ENCODE measurements around the gene PHTF2. TPM values are rescaled to one million over a fixed set of nuclear protein-coding genes. Genes with fewer than 3 reads are reported as not detected.

The PHTF2 gene
- total and polyA plus RNA-seq, 2 donors (not counting 3 experiments of a cell fraction or from before 2014, with no cell fraction given), result 13.3 to 21.4 TPM

DNA sequence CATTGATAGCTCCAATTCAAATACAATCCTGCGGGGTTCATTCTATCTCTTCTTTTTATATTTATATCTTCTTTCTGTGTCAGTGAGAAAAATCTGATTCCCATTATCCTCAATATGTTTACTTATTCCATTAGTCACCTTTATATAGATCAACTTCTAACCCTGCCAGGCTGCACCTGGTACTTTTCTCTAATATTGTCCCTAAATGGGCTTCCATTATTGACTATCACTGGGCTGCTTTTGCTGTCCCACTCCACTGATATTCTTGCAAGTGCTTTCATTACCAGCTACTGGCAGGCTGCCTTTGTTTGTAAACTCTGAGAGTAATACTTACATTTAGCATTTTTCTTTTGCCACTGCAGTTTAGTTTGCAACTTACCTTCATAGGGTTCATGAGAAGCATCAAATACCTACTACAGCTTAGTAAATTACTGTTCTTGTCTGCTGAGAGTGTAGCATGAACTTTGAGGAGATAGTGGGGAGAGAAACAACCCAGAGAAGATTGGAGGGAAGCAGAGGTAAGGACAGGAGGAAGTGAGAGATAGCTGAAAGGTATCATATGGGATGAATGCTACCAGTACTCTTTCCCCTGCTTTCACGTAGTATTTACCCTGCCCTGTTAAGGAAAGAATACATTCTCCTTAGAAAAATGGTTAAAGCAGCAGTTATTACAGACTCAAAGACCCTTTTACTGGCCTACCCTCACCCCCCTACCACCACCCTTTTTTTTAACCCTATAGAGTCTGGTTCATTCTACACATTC is 119.1 kb downstream of the PHTF2 start:
- Histone ChIP-seq H2AFZ (ENCODE audit: low read depth, low read length) (no peak overlapping the region), H4K20me1 (replicated peaks; ENCODE audit: control insufficient read depth, extremely low read depth, insufficient read depth, low read length) (no peaks in the 10 kb centered on the region), H3K4me1 (ENCODE audit: control insufficient read depth, extremely low read depth, insufficient read depth, low read length) (no peaks in the 10 kb centered on the region), H3K4me2 (ENCODE audit: insufficient read depth, low read length) (no peak overlapping the region), H3K27me3 (ENCODE audit: control insufficient read depth in 2 of 2, insufficient read depth in 2 of 2, low read length in 2 of 2) (no peaks in the 10 kb centered on the region), H3K9me3 (replicated peaks; ENCODE audit: control insufficient read depth, insufficient read depth, low read length) (no peaks in the 10 kb centered on the region), H3K79me2 (ENCODE audit: control insufficient read depth, insufficient read depth, low read length) (no peaks in the 10 kb centered on the region), H3K4me3 (replicated peaks in 1 of 3; ENCODE audit: insufficient read depth in 1 of 3, low read depth in 1 of 3, low read length in 3 of 3) (no peak overlapping the region), H3K9ac (replicated peaks; ENCODE audit: extremely low read depth, insufficient read depth, low read length) (no peak overlapping the region), H3K27ac (ENCODE audit: insufficient read depth, low read depth, low read length) (no peak overlapping the region), H3K36me3 (ENCODE audit: control insufficient read depth in 2 of 2, extremely low read depth in 1 of 2, insufficient read depth in 2 of 2, low read length in 2 of 2) (no peaks in the 10 kb centered on the region), H3K9me1 (replicated peaks; ENCODE audit: control insufficient read depth, extremely low read depth, insufficient read depth, low read length) (no peaks in the 10 kb centered on the region)
- DNase-seq (ENCODE audit: low read depth, low spot score) (no peak), FAIRE-seq (no peak)
- intact Hi-C loops (cut with micrococcal nuclease), result no loop called here
- BruUV-seq (replicated peaks), result no TSS peak
- no peak for TF ChIP-seq FOS (IDR thresholded peaks at IDR 0.05; ENCODE audit: borderline replicate concordance, insufficient read depth, low read length)
- TF ChIP-seq, protein P1, sequence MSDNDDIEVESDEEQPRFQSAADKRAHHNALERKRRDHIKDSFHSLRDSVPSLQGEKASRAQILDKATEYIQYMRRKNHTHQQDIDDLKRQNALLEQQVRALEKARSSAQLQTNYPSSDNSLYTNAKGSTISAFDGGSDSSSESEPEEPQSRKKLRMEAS (IDR thresholded peaks at IDR 0.05; ENCODE audit: insufficient read depth, insufficient read length), result no peak
- no peak for TF ChIP-seq POLR2A (IDR thresholded peaks at IDR 0.05; ENCODE audit: low read depth, low read length)
- no peak for TF ChIP-seq JUN (IDR thresholded peaks at IDR 0.05; ENCODE audit: borderline replicate concordance, insufficient read depth, insufficient read length, low read depth)
- TF ChIP-seq, protein P2, sequence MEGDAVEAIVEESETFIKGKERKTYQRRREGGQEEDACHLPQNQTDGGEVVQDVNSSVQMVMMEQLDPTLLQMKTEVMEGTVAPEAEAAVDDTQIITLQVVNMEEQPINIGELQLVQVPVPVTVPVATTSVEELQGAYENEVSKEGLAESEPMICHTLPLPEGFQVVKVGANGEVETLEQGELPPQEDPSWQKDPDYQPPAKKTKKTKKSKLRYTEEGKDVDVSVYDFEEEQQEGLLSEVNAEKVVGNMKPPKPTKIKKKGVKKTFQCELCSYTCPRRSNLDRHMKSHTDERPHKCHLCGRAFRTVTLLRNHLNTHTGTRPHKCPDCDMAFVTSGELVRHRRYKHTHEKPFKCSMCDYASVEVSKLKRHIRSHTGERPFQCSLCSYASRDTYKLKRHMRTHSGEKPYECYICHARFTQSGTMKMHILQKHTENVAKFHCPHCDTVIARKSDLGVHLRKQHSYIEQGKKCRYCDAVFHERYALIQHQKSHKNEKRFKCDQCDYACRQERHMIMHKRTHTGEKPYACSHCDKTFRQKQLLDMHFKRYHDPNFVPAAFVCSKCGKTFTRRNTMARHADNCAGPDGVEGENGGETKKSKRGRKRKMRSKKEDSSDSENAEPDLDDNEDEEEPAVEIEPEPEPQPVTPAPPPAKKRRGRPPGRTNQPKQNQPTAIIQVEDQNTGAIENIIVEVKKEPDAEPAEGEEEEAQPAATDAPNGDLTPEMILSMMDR (IDR thresholded peaks at IDR 0.05; ENCODE audit: extremely low read depth in 1 of 2, insufficient read depth in 1 of 2, low read depth in 1 of 2, low read length in 2 of 2), result no peak
- TF ChIP-seq EZH2 (IDR thresholded peaks at IDR 0.05; ENCODE audit: borderline replicate concordance, low read depth, low read length, severe bottlenecking), result no peak
- no peak for TF ChIP-seq POLR2AphosphoS5 (IDR thresholded peaks at IDR 0.05; ENCODE audit: insufficient read depth, low read depth, low read length)
- TF ChIP-seq MYC (IDR thresholded peaks at IDR 0.05; ENCODE audit: low read depth, low read length), result no peak
- TF ChIP-seq GATA2 (IDR thresholded peaks at IDR 0.05; ENCODE audit: insufficient read depth, insufficient read length, low read depth, low read length), result no peak
- dilution Hi-C loops (cut with MboI; ENCODE audit: extremely low pct_ligation_motif_present, low sequenced_read_pairs), result no loop called here
- ChIA-PET CTCF (interaction anchor here (0.8 to 1.1 kb wide), 3 partner anchors 12 to 119 kb away, joined by 3 read pairs; partner anchors contain the start of genes PHTF2 and TMEM60), POLR2A (no interaction called here)
